OCI-LY7 (cell line): Measurements from ENCODE around the gene DHRS1. TPM values are rescaled to one million over a fixed set of nuclear protein-coding genes. Genes with fewer than 3 reads are reported as not detected.
A peak's percentile ranks its signal among the peaks of the same experiment; 100 is the strongest.

Source experiments
- BruUV-seq: library from RNA; stranded (reverse); fragments of 400-500 nt; replicated peaks from 2 replicates; lab custom pipeline; 2021; lab: Mats Ljungman, UMichigan
- CTCF ChIA-PET: fragments of 300-600 bp; sonication (Branson Sonifier 250); formaldehyde crosslinking; loops from one replicate; lab custom pipeline; 2022; ENCODE audit warnings: antibody characterized with exemption; ENCODE audit not compliant: unreplicated experiment; lab: Charles Lee
- POLR2A ChIA-PET: fragments of 300-600 bp; sonication (Branson Sonifier 250); formaldehyde crosslinking; loops from one replicate; lab custom pipeline; 2022; ENCODE audit warnings: antibody characterized with exemption; lab: Charles Lee
- DNase-seq: peaks from one replicate; pipeline ENCODE4 v3.0.0-alpha.2; 2015; ENCODE audit warnings: low spot score
- H2AFZ ChIP-seq: fragments of 200-600 bp; sonication (generic), shearing (Covaris generic); 2 replicates; pipeline ENCODE4 v1.6.1; 2014; ENCODE audit warnings: mild to moderate bottlenecking, antibody characterized with exemption, low read length, moderate library complexity
- H3K27ac ChIP-seq: fragments of 200-600 bp; sonication (generic); 2 replicates; pipeline ENCODE4 v1.5.1; 2014; ENCODE audit warnings: mixed run types, low read depth, mild to moderate bottlenecking, moderate library complexity, low read length, inconsistent platforms; ENCODE audit not compliant: poor library complexity, severe bottlenecking
- H3K36me3 ChIP-seq: fragments of 200-600 bp; sonication (generic); 2 replicates; pipeline ENCODE4 v1.6.1; 2014; ENCODE audit warnings: mild to moderate bottlenecking, antibody characterized with exemption, low read length, moderate library complexity, mixed read lengths; ENCODE audit not compliant: insufficient read depth
- H3K4me1 ChIP-seq: fragments of 200-600 bp; sonication (generic); 2 replicates; pipeline ENCODE4 v1.5.1; 2014; ENCODE audit warnings: mild to moderate bottlenecking, low read length; ENCODE audit not compliant: insufficient read depth, poor library complexity, severe bottlenecking
- H3K4me2 ChIP-seq: fragments of 200-600 bp; sonication (generic); 2 replicates; pipeline ENCODE4 v1.6.1; 2014; ENCODE audit warnings: mild to moderate bottlenecking, low read length
- H3K4me3 ChIP-seq: fragments of 200-600 bp; sonication (generic); 2 replicates; pipeline ENCODE4 v1.5.1; 2014; ENCODE audit warnings: mild to moderate bottlenecking, low read depth, low read length; ENCODE audit not compliant: poor library complexity, severe bottlenecking
- H3K79me2 ChIP-seq: fragments of 200-600 bp; sonication (generic); 2 replicates; pipeline ENCODE4 v1.6.1; 2016; ENCODE audit warnings: low read depth, mild to moderate bottlenecking, low read length, moderate library complexity, mixed read lengths; ENCODE audit not compliant: insufficient read depth
- H3K9me2 ChIP-seq: fragments of 200-600 bp; sonication (generic); 2 replicates; pipeline ENCODE4 v1.6.1; 2016; ENCODE audit warnings: mild to moderate bottlenecking, low read length, mixed read lengths; ENCODE audit not compliant: insufficient read depth
- H3K9me3 ChIP-seq: fragments of 200-600 bp; sonication (generic); 2 replicates; pipeline ENCODE4 v1.6.1; 2014; ENCODE audit warnings: mild to moderate bottlenecking, mixed run types, low read length, mixed read lengths
- H4K20me1 ChIP-seq: fragments of 200-600 bp; sonication (generic); 2 replicates; pipeline ENCODE4 v1.6.1; 2014; ENCODE audit warnings: mild to moderate bottlenecking, antibody characterized with exemption, low read length, moderate library complexity, mixed read lengths; ENCODE audit not compliant: insufficient read depth
- CTCF ChIP-seq: fragments of 200-600 bp; sonication (generic); conservative IDR thresholded peaks from 2 replicates; pipeline ENCODE4 v1.5.1; 2014; ENCODE audit warnings: mild to moderate bottlenecking, antibody characterized with exemption, low read length, moderate library complexity, mixed read lengths
- EZH2phosphoT487 ChIP-seq: fragments of 200-600 bp; sonication (generic); IDR thresholded peaks from 2 replicates; pipeline ENCODE4 v1.6.1; 2018; ENCODE audit warnings: low read depth, borderline replicate concordance, mild to moderate bottlenecking, mixed run types, antibody characterized with exemption, low read length, moderate library complexity, mixed read lengths
- intact Hi-C: fragments of 100-400 bp; cut with micrococcal nuclease; formaldehyde crosslinking; loops from one replicate; pipeline ENCODE4 v1.10.0; 2022; ENCODE audit not compliant: unreplicated experiment
- total RNA-seq, 2 experiments: library from RNA; depleted of rRNA in 1 of 2; stranded (reverse); fragments of >200 nt in 1 of 2; shearing (Covaris generic) in 1 of 2; gene quantifications; 2 replicates each; pipeline ENCODE4 v1.2.3, GENCODE V29; 2014 to 2022

The DHRS1 gene
- total RNA-seq, 2 experiments from 2014 or later: 27.4 to 34.9 TPM

GRCh38 chr14:24266344-24267244, 33.0 kb downstream of the DHRS1 start:
- TF ChIP-seq CTCF: no peak
- H3K79me2 ChIP-seq: no peaks in the 10 kb centered on the region
- no TSS peak for BruUV-seq
- H3K9me3 ChIP-seq: no peaks in the 10 kb centered on the region
- H3K9me2 ChIP-seq: no peaks in the 10 kb centered on the region
- no peak overlapping the region for H2AFZ ChIP-seq
- peaks cover 18% of the 10 kb centered on the region for H3K4me1 ChIP-seq
- intact Hi-C loops: no loop called here
- CTCF ChIA-PET: no interaction called here
- H3K4me2 ChIP-seq: no peak overlapping the region
- H3K4me3 ChIP-seq: no peak overlapping the region
- no peaks in the 10 kb centered on the region for H3K36me3 ChIP-seq
- no peaks in the 10 kb centered on the region for H4K20me1 ChIP-seq
- POLR2A ChIA-PET: interaction anchor here (0.6 kb wide), 1 partner anchor 140 kb away, joined by 3 read pairs; no protein-coding TSS in a partner anchor
- no peak for DNase-seq
- H3K27ac ChIP-seq: no peak overlapping the region

- peaks cover 12% of the 10 kb centered on the region for H3K4me1 ChIP-seq
- intact Hi-C loops: no loop called here
- ChIA-PET POLR2A (no interaction called here), CTCF (no interaction called here)
- TF ChIP-seq EZH2phosphoT487 (no peak), CTCF (no peak)
- H3K27ac ChIP-seq: no peak overlapping the region
- no peaks in the 10 kb centered on the region for H3K9me2 ChIP-seq
- no peak overlapping the region for H2AFZ ChIP-seq
- no peaks in the 10 kb centered on the region for H3K79me2 ChIP-seq
- no peak overlapping the region; the same call in 1 of the 2 replicates for H3K4me2 ChIP-seq
- no peak overlapping the region for H3K4me3 ChIP-seq
- peak; percentile 27 for DNase-seq
- BruUV-seq: no TSS peak
- no peaks in the 10 kb centered on the region for H3K9me3 ChIP-seq
- H3K36me3 ChIP-seq: no peaks in the 10 kb centered on the region
- no peaks in the 10 kb centered on the region for H4K20me1 ChIP-seq
Measured at GRCh38 chr14:24264298-24264697, 35.3 kb downstream of the DHRS1 start.

- Histone ChIP-seq H3K27ac (no peak overlapping the region), H2AFZ (no peak overlapping the region), H3K4me2 (no peak overlapping the region), H3K9me3 (no peaks in the 10 kb centered on the region), H3K9me2 (no peaks in the 10 kb centered on the region), H3K36me3 (no peaks in the 10 kb centered on the region), H4K20me1 (no peaks in the 10 kb centered on the region), H3K79me2 (no peaks in the 10 kb centered on the region), H3K4me1 (peaks cover 12% of the 10 kb centered on the region), H3K4me3 (no peak overlapping the region)
- TF ChIP-seq CTCF (no peak), EZH2phosphoT487 (no peak)
- ChIA-PET POLR2A (no interaction called here), CTCF (no interaction called here)
- DNase-seq: no peak
- BruUV-seq: no TSS peak
- intact Hi-C loops: no loop called here
Measured at GRCh38 chr14:24263848-24264247, 35.7 kb downstream of the DHRS1 start.
